T-cell (primary cell): ENCODE measurements around the gene ABCA8. TPM values are rescaled to one million over a fixed set of nuclear protein-coding genes. Genes with fewer than 3 reads are reported as not detected.

ENCODE experiments used
- ATAC-seq, 4 experiments: fragments of 200-7000 bp in 3 of 4; fragments of 150-1000 bp in 1 of 4; cut with Tn5 transposase; replicated peaks in 1 of 4; 1 replicate in 3 of 4; 2 replicates in 1 of 4; pipeline ENCODE4 v1.10.0; 2021; ENCODE audit warnings: moderate library complexity in 3 of 4, mild to moderate bottlenecking in 2 of 4, moderate number of reproducible peaks in 1 of 4
- CTCF ChIA-PET, 2 donors: fragments of 300-600 bp; sonication (Branson Sonifier 250); formaldehyde crosslinking; loops; one replicate each; lab custom pipeline; 2022; ENCODE audit warnings: antibody characterized with exemption in 2 of 2; lab: Charles Lee
- POLR2A ChIA-PET, 2 donors: fragments of 300-600 bp; sonication (Branson Sonifier 250); formaldehyde crosslinking; loops; one replicate each; lab custom pipeline; 2022; ENCODE audit warnings: antibody characterized with exemption in 2 of 2; lab: Charles Lee
- DNase-seq, 35 experiments: peaks; one replicate each; pipeline versions ENCODE4 v3.0.0 to v3.0.0-alpha.2; 2013 to 2023
- H3K27ac ChIP-seq: one replicate; pipeline ENCODE4 v1.5.1; 2013; ENCODE audit warnings: low read length
- H3K27me3 ChIP-seq, 2 experiments: replicated peaks in 1 of 2; 1 replicate in 1 of 2; 2 replicates in 1 of 2; pipeline versions ENCODE4 v1.6.1 to v1.7.0; 2013; ENCODE audit warnings: low read length in 1 of 2, mixed read lengths in 1 of 2; ENCODE audit not compliant: control insufficient read depth in 2 of 2, insufficient read depth in 2 of 2; ENCODE audit errors: extremely low read depth in 1 of 2
- H3K36me3 ChIP-seq, 2 donors: 1 replicate in 1 of 2; 2 replicates in 1 of 2; pipeline versions ENCODE4 v1.6.1 to v1.7.0; 2013; ENCODE audit warnings: low read length in 1 of 2; ENCODE audit not compliant: control insufficient read depth in 2 of 2, insufficient read depth in 1 of 2; ENCODE audit errors: extremely low read depth in 1 of 2
- H3K4me1 ChIP-seq, 2 experiments: 1 replicate in 1 of 2; 2 replicates in 1 of 2; pipeline versions ENCODE4 v1.6.1 to v1.7.0; 2013; ENCODE audit warnings: low read length in 2 of 2, mixed read lengths in 1 of 2; ENCODE audit not compliant: insufficient read depth in 2 of 2, control insufficient read depth in 1 of 2; ENCODE audit errors: extremely low read depth in 1 of 2
- H3K4me3 ChIP-seq, 2 donors: 1 replicate in 1 of 2; 2 replicates in 1 of 2; pipeline versions ENCODE4 v1.5.1 to v1.7.0; 2013; ENCODE audit warnings: mild to moderate bottlenecking in 2 of 2, low read length in 1 of 2, moderate library complexity in 1 of 2; ENCODE audit not compliant: control insufficient read depth in 1 of 2; ENCODE audit errors: extremely low read depth in 1 of 2
- H3K9me3 ChIP-seq: 2 replicates; pipeline ENCODE4 v1.7.0; 2013
- H3K27ac Mint-ChIP-seq, 2 donors: one replicate each; pipeline ENCODE4 v1.8.0; 2020 to 2021; ENCODE audit warnings: mild to moderate bottlenecking in 2 of 2, mixed read lengths in 2 of 2
- H3K27me3 Mint-ChIP-seq, 2 donors: one replicate each; pipeline ENCODE4 v1.8.0; 2021 to 2022; ENCODE audit warnings: mixed read lengths in 2 of 2
- H3K36me3 Mint-ChIP-seq: one replicate; pipeline ENCODE4 v1.8.0; 2021; ENCODE audit warnings: mixed read lengths
- H3K4me1 Mint-ChIP-seq, 3 donors: one replicate each; pipeline ENCODE4 v1.8.0; 2020 to 2022; ENCODE audit warnings: mixed read lengths in 3 of 3, mild to moderate bottlenecking in 1 of 3
- H3K4me3 Mint-ChIP-seq, 3 donors: one replicate each; pipeline ENCODE4 v1.8.0; 2020 to 2022; ENCODE audit warnings: mild to moderate bottlenecking in 3 of 3, mixed read lengths in 3 of 3, moderate library complexity in 3 of 3
- H3K9me3 Mint-ChIP-seq, 3 donors: one replicate each; pipeline ENCODE4 v1.8.0; 2020 to 2022; ENCODE audit warnings: mixed read lengths in 3 of 3
- whole genome bisulfite sequencing: methylation state at CpG from one replicate; pipeline ENCODE4 v1.1.5; 2013; ENCODE audit warnings: missing lambda C conversion rate; ENCODE audit not compliant: insufficient coverage; 5-methylcytosine and 5-hydroxymethylcytosine counted together
- total RNA-seq, 35 experiments: library from RNA in 6 of 35; stranded (reverse) in 6 of 35; fragments of 120-200 nt in 1 of 35; gene quantifications; one replicate each; pipeline versions ENCODE4 v1.2.1 to v1.2.4 and lab custom pipeline; 2013 to 2026

The ABCA8 gene
- total RNA-seq, 5 donors from 2014 or later (not counting 1 experiment from before 2014, with no cell fraction given) = 0.19 to 0.76 (median 0.32) TPM; not detected in 2

DNA sequence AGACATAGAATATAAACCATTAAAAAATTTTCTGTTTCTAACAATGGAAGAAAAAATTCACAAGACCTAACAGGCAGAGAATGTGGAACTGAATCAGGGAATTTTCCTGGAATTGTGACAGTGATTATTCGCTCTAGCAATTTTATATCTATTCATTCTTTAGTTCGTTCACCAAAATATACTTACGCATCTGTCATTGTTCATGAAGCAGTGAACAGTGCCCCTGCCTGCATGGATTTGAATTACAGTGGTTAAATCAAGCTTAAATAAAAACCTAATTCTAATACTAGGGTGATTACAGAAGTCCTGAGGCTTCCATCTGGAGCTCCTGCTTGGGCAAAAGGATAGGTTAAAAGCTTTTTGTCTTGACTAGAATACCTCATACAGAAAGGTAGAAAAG lies 48.6 kb downstream of the ABCA8 start:
- H3K27ac Mint-ChIP-seq = no peak overlapping the region
- H3K4me3 Mint-ChIP-seq = no peak overlapping the region
- no CpG with 5 or more reads among the region's 3 CpGs for WGBS
- Histone ChIP-seq H3K9me3 (no peaks in the 10 kb centered on the region), H3K4me1 (no peaks in the 10 kb centered on the region), H3K36me3 (no peaks in the 10 kb centered on the region), H3K4me3 (no peak overlapping the region), H3K27ac (no peak overlapping the region), H3K27me3 (peaks cover 0 to 6% of the 10 kb centered on the region in 2 experiments)
- ATAC-seq (no peak), DNase-seq (no peak)
- ChIA-PET CTCF (no interaction called here), POLR2A (interaction anchor here in 1 of 2 donors (0.5 kb wide), 1 partner anchor 210 kb away, joined by 3 read pairs; no protein-coding TSS in a partner anchor)
- no peaks in the 10 kb centered on the region for H3K36me3 Mint-ChIP-seq
- H3K27me3 Mint-ChIP-seq = peaks cover 0 to under 1% of the 10 kb centered on the region in 2 donors
- H3K9me3 Mint-ChIP-seq = no peaks in the 10 kb centered on the region
- H3K4me1 Mint-ChIP-seq = no peaks in the 10 kb centered on the region

DNA sequence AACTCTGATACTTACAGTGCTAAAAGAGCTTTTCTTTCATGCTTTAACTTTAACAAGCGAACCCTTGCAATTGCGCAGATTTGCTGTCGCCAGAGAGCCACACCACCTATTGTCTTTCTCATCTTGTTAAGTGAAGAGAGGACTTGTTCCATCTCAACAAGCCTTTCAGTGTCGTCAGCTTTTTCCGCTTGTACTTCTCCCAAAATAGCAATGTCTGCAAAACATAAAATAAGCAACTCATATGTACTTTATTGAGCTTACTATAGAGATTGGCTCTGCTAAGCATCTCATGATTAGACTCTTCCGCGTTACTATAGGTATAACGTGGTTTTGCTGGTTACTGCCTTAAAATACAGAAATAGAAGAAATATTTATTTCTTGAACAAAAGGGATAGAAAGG lies 51.9 kb downstream of the ABCA8 start:
- DNase-seq = no peak
- Histone ChIP-seq H3K27ac (no peak overlapping the region), H3K27me3 (no peaks in the 10 kb centered on the region), H3K4me3 (no peak overlapping the region), H3K4me1 (no peaks in the 10 kb centered on the region), H3K36me3 (no peaks in the 10 kb centered on the region), H3K9me3 (no peaks in the 10 kb centered on the region)
- H3K9me3 Mint-ChIP-seq = no peaks in the 10 kb centered on the region
- CTCF ChIA-PET = no interaction called here
- no peaks in the 10 kb centered on the region for H3K36me3 Mint-ChIP-seq
- WGBS = no CpG with 5 or more reads among the region's 8 CpGs
- no peak for ATAC-seq
- H3K27me3 Mint-ChIP-seq = no peaks in the 10 kb centered on the region
- H3K4me1 Mint-ChIP-seq = no peaks in the 10 kb centered on the region
- POLR2A ChIA-PET = no interaction called here
- no peak overlapping the region for H3K4me3 Mint-ChIP-seq
- no peak overlapping the region for H3K27ac Mint-ChIP-seq

DNA sequence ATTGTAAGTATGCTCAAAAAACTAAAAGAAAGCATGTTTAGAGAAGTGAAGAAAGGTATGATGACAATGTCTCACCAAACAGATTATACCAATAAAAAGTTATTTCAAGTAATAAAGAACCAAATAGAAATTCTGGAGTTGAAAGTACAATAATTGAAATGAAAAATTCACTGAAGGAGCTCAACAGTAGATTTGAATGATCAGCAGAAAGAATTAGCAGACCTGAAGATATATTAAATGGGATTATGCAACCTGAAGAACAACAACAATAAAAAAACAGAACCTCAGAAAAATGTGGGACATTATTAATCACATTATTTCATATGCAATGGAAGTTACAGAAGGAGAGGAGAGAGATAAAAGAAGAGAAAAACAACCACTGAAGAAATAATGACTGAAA lies 57.6 kb downstream of the ABCA8 start:
- Mint-ChIP-seq H3K4me3 (no peak overlapping the region), H3K27me3 (peaks cover 3 to 8% of the 10 kb centered on the region in 2 donors), H3K4me1 (no peaks in the 10 kb centered on the region), H3K9me3 (peaks cover 9 to 15% (median 10%) of the 10 kb centered on the region in 3 donors), H3K36me3 (no peaks in the 10 kb centered on the region), H3K27ac (no peak overlapping the region)
- ATAC-seq = no peak
- H3K36me3 ChIP-seq = no peaks in the 10 kb centered on the region
- no peak overlapping the region for H3K27ac ChIP-seq
- H3K9me3 ChIP-seq = peaks cover 3% of the 10 kb centered on the region
- H3K27me3 ChIP-seq = no peaks in the 10 kb centered on the region
- DNase-seq = no peak
- no peaks in the 10 kb centered on the region for H3K4me1 ChIP-seq
- ChIA-PET CTCF (no interaction called here), POLR2A (no interaction called here)
- H3K4me3 ChIP-seq = no peak overlapping the region

DNA sequence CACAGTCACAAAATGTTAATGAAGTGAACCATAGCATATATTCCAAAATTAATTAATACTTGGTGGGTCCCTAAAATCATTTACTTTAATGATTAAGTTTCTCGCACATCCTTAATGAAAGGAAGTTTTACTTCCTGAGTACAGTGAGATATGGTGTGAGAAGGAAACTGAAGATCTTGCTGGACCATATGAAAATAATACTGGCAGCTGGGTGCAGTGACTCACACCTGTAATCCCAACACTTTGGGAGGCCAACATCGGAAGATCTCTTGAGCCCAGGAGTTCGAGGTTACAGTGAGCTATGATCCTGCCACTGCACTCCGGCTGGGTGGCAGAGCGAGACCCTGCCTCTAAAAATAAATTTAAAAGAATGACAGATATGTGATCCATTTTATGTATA lies 62.5 kb downstream of the ABCA8 start:
- Histone ChIP-seq H3K36me3 (no peaks in the 10 kb centered on the region), H3K9me3 (peaks cover 3% of the 10 kb centered on the region), H3K4me3 (no peak overlapping the region), H3K4me1 (no peaks in the 10 kb centered on the region), H3K27me3 (no peaks in the 10 kb centered on the region), H3K27ac (no peak overlapping the region)
- H3K27ac Mint-ChIP-seq = no peak overlapping the region
- H3K4me3 Mint-ChIP-seq = no peak overlapping the region
- ChIA-PET CTCF (no interaction called here), POLR2A (no interaction called here)
- H3K36me3 Mint-ChIP-seq = no peaks in the 10 kb centered on the region
- ATAC-seq (no peak), DNase-seq (no peak)
- H3K27me3 Mint-ChIP-seq = peaks cover 3 to 5% of the 10 kb centered on the region in 2 donors
- WGBS = no CpG with 5 or more reads among the region's 5 CpGs
- H3K9me3 Mint-ChIP-seq = peaks cover 6 to 12% (median 7%) of the 10 kb centered on the region in 3 donors
- no peaks in the 10 kb centered on the region for H3K4me1 Mint-ChIP-seq

DNA sequence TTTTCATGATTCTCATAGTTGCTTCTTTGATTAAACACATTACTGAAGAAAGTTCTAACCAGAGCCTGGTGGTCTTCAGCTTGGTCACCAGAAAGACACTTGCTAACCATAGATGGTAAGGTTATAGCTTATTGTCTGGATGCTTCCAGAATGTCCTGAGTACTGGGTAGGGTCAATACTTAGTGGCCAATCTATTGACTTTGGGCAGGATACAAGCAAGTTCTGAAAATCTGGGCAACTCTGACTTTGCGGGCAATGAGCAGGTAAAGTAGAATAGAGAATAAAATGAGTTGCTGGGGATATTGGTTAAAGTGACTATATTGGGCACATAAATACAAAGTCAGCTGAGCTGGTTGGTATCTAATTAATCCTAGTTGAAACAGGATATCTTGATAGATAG lies 63.0 kb downstream of the ABCA8 start:
- ChIA-PET CTCF (no interaction called here), POLR2A (no interaction called here)
- H3K4me1 Mint-ChIP-seq = no peaks in the 10 kb centered on the region
- no peak overlapping the region for H3K27ac Mint-ChIP-seq
- Histone ChIP-seq H3K9me3 (peaks cover 1% of the 10 kb centered on the region), H3K27ac (no peak overlapping the region), H3K4me1 (no peaks in the 10 kb centered on the region), H3K4me3 (no peak overlapping the region), H3K27me3 (no peaks in the 10 kb centered on the region), H3K36me3 (no peaks in the 10 kb centered on the region)
- H3K4me3 Mint-ChIP-seq = no peak overlapping the region
- DNase-seq (no peak), ATAC-seq (no peak)
- H3K27me3 Mint-ChIP-seq = peaks cover 3 to 5% of the 10 kb centered on the region in 2 donors
- peaks cover 4 to 9% (median 6%) of the 10 kb centered on the region in 3 donors for H3K9me3 Mint-ChIP-seq
- H3K36me3 Mint-ChIP-seq = no peaks in the 10 kb centered on the region
- WGBS = 100% methylated on average over 1 of the region's 1 CpG

DNA sequence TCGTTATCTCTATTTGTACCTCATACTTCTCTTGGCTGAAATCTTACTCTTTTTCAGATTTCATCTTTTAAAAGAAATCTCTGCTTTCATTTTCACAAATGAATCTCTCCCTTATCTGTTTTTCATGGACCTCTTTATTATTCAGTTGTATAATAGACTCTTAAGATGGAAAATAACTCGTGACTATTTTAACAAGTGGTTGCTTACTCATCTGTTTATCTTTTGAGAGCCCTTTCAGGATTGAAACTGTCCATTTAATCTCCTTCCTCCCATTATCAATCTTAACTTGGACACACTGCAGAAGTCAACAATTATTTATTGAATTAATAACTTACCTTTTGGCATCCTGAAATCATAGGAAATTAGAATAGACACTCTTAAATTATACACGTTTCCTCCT lies 68.8 kb downstream of the ABCA8 start:
- Histone ChIP-seq H3K4me3 (no peak overlapping the region), H3K4me1 (no peaks in the 10 kb centered on the region), H3K9me3 (no peaks in the 10 kb centered on the region), H3K27ac (no peak overlapping the region), H3K36me3 (no peaks in the 10 kb centered on the region), H3K27me3 (no peaks in the 10 kb centered on the region)
- no peaks in the 10 kb centered on the region for H3K36me3 Mint-ChIP-seq
- no peak overlapping the region for H3K27ac Mint-ChIP-seq
- no peak overlapping the region for H3K4me3 Mint-ChIP-seq
- no CpG with 5 or more reads among the region's 3 CpGs for WGBS
- peaks cover 0 to 5% of the 10 kb centered on the region in 2 donors for H3K27me3 Mint-ChIP-seq
- no peak for DNase-seq
- ATAC-seq = no peak
- POLR2A ChIA-PET = no interaction called here
- no peaks in the 10 kb centered on the region for H3K9me3 Mint-ChIP-seq
- no peaks in the 10 kb centered on the region for H3K4me1 Mint-ChIP-seq
- CTCF ChIA-PET = no interaction called here

DNA sequence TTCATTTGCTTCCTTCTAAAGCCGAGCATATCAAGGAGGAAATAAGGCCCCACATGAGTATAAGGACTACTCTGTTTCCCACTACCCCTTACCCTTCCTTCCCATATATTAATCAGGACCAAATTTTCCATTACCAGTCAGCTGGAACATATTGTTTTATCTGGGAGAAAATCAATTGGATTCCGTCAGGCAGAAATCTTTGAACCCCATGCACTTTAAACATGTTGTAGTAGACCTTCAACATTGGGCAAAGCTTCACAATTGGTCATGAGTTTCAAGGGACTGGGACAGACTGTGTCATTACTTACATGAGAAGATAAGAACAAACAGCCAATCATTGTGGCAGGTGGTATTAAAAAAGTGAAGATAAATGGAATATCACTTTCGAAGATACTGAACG lies 70.3 kb downstream of the ABCA8 start:
- Mint-ChIP-seq H3K36me3 (no peaks in the 10 kb centered on the region), H3K9me3 (peaks cover 0 to 3% (median 0%) of the 10 kb centered on the region in 3 donors), H3K27ac (no peak overlapping the region), H3K4me3 (no peak overlapping the region), H3K4me1 (no peaks in the 10 kb centered on the region), H3K27me3 (peaks cover 0 to 5% of the 10 kb centered on the region in 2 donors)
- H3K36me3 ChIP-seq = no peaks in the 10 kb centered on the region
- 100% methylated on average over 1 of the region's 4 CpGs for WGBS
- H3K27me3 ChIP-seq = peaks cover 0 to 7% of the 10 kb centered on the region in 2 experiments
- H3K9me3 ChIP-seq = no peaks in the 10 kb centered on the region
- H3K4me1 ChIP-seq = no peaks in the 10 kb centered on the region
- DNase-seq (no peak), ATAC-seq (no peak)
- CTCF ChIA-PET = no interaction called here
- no peak overlapping the region for H3K4me3 ChIP-seq
- H3K27ac ChIP-seq = no peak overlapping the region
- POLR2A ChIA-PET = no interaction called here
